GM12878 (cell line): Measurements from ENCODE around the gene HECTD4. TPM values are rescaled to one million over a fixed set of nuclear protein-coding genes. Genes with fewer than 3 reads are reported as not detected.

ENCODE experiments used
- ATAC-seq: fragments of 200-7000 bp; cut with Tn5 transposase; 3 replicates; pipeline ENCODE4 v1.9.1; 2020; ENCODE audit warnings: mild to moderate bottlenecking, moderate library complexity
- BruUV-seq: library from RNA; stranded (reverse); fragments of 400-500 nt; replicated peaks from 2 replicates; lab custom pipeline; 2021; lab: Mats Ljungman, UMichigan
- CTCF ChIA-PET: fragments of 300-600 bp; sonication (Branson Sonifier 250); formaldehyde crosslinking; extraction: SDS; loops from one replicate; lab custom pipeline; 2021; ENCODE audit warnings: inconsistent platforms; lab: Yijun Ruan, JAX
- POLR2A ChIA-PET: fragments of 350-600 bp; formaldehyde crosslinking; extraction: SDS; loops from one replicate; lab custom pipeline; 2021; ENCODE audit warnings: inconsistent platforms; lab: Charles Lee
- RAD21 ChIA-PET: fragments of 300-600 bp; sonication (Branson Sonifier 250); formaldehyde crosslinking; loops from one replicate; lab custom pipeline; 2023; ENCODE audit warnings: antibody characterized with exemption; ENCODE audit not compliant: unreplicated experiment; lab: Charles Lee
- SMC1A ChIA-PET: fragments of 300-600 bp; sonication (Branson Sonifier 250); formaldehyde crosslinking; loops from one replicate; lab custom pipeline; 2023; ENCODE audit not compliant: unreplicated experiment, uncharacterized antibody; lab: Charles Lee
- DNase-seq: peaks from one replicate; pipeline ENCODE4 v3.0.0-alpha.2; 2011; ENCODE audit warnings: low read depth, low spot score
- FAIRE-seq: peaks from 3 replicates; lab custom pipeline; 2011; peaks lifted over from hg19 to GRCh38; lab: Jason Lieb, UNC
- H2AFZ ChIP-seq: 2 replicates; pipeline ENCODE4 v1.6.0; 2011; ENCODE audit warnings: low read depth, low read length, control low read depth; ENCODE audit not compliant: control insufficient read depth
- H3K27ac ChIP-seq: 2 replicates; pipeline ENCODE4 v1.5.1; 2011; ENCODE audit warnings: control low read depth; ENCODE audit not compliant: control insufficient read depth, insufficient read depth
- H3K27me3 ChIP-seq, 2 experiments: replicated peaks in 1 of 2; 2 replicates each; pipeline versions ENCODE4 v1.6.0 to v1.6.1; 2011; ENCODE audit warnings: low read length in 1 of 2; ENCODE audit not compliant: control insufficient read depth in 2 of 2, insufficient read depth in 2 of 2
- H3K36me3 ChIP-seq, 2 experiments: 2 replicates each; pipeline ENCODE4 v1.5.1; 2011; ENCODE audit warnings: low read length in 1 of 2; ENCODE audit not compliant: control insufficient read depth in 2 of 2, insufficient read depth in 2 of 2
- H3K4me1 ChIP-seq: 2 replicates; pipeline ENCODE4 v1.6.1; 2011; ENCODE audit warnings: mild to moderate bottlenecking, low read length, moderate library complexity, mixed read lengths; ENCODE audit not compliant: control insufficient read depth, insufficient read depth
- H3K4me2 ChIP-seq: 2 replicates; pipeline ENCODE4 v1.6.0; 2011; ENCODE audit warnings: control low read depth; ENCODE audit not compliant: control insufficient read depth, insufficient read depth
- H3K4me3 ChIP-seq: fragments of 200-600 bp; sonication (generic); 2 replicates; pipeline ENCODE4 v1.5.1; 2016
- H3K79me2 ChIP-seq: 2 replicates; pipeline ENCODE4 v1.6.0; 2011; ENCODE audit warnings: low read length; ENCODE audit not compliant: control insufficient read depth, insufficient read depth
- H3K9ac ChIP-seq: 2 replicates; pipeline ENCODE4 v1.8.0; 2011; ENCODE audit warnings: low read length, control low read depth, mixed read lengths; ENCODE audit not compliant: control insufficient read depth, insufficient read depth
- H3K9me3 ChIP-seq: replicated peaks from 3 replicates; pipeline ENCODE4 v1.5.1; 2011; ENCODE audit warnings: mild to moderate bottlenecking, low read length; ENCODE audit not compliant: control insufficient read depth, insufficient read depth
- H4K20me1 ChIP-seq: 2 replicates; pipeline ENCODE4 v1.6.0; 2011; ENCODE audit not compliant: control insufficient read depth, insufficient read depth
- ATF3 ChIP-seq: IDR thresholded peaks from 2 replicates; pipeline ENCODE4 v1.6.1; 2011; ENCODE audit warnings: low read depth, mild to moderate bottlenecking, low read length, moderate library complexity, borderline replicate concordance; ENCODE audit errors: extremely low read depth
- ATF7 ChIP-seq: fragments of 450-650 bp; IDR thresholded peaks from 2 replicates; pipeline ENCODE4 v1.6.1; 2016; ENCODE audit warnings: low read depth, mild to moderate bottlenecking
- CBX5 ChIP-seq: sonication (generic); IDR thresholded peaks from 2 replicates; pipeline ENCODE4 v1.6.1; 2016; ENCODE audit warnings: low read depth, moderate library complexity, mild to moderate bottlenecking, inconsistent platforms
- CEBPB ChIP-seq, 2 experiments: fragments of 150-350 bp in 1 of 2; IDR thresholded peaks; 2 replicates each; pipeline ENCODE4 v1.6.1; 2012 to 2014; ENCODE audit warnings: low read depth in 2 of 2, low read length in 2 of 2, borderline replicate concordance in 1 of 2, inconsistent platforms in 1 of 2
- CEBPZ ChIP-seq: fragments of 150-350 bp; IDR thresholded peaks from 2 replicates; pipeline ENCODE4 v1.6.1; 2016; ENCODE audit warnings: low read depth, low read length
- GABPA ChIP-seq: IDR thresholded peaks from 2 replicates; pipeline ENCODE4 v1.6.1; 2014; ENCODE audit warnings: antibody characterized with exemption, low read depth, mild to moderate bottlenecking, inconsistent platforms
- GATAD2B ChIP-seq: fragments of 450-650 bp; conservative IDR thresholded peaks from 2 replicates; pipeline ENCODE4 v1.6.1; 2017; ENCODE audit warnings: low read depth, mild to moderate bottlenecking, moderate library complexity
- IRF4 ChIP-seq: IDR thresholded peaks from 2 replicates; pipeline ENCODE4 v1.6.1; 2011; ENCODE audit warnings: low read depth, low read length
- IRF5 ChIP-seq: fragments of 450-650 bp; IDR thresholded peaks from 2 replicates; pipeline ENCODE4 v1.6.1; 2017; ENCODE audit warnings: borderline replicate concordance
- KDM1A ChIP-seq: fragments of 200-600 bp; sonication (generic); IDR thresholded peaks from 2 replicates; pipeline ENCODE4 v1.6.1; 2016; ENCODE audit warnings: borderline replicate concordance
- MEF2A ChIP-seq: IDR thresholded peaks from 2 replicates; pipeline ENCODE4 v1.6.1; 2011; ENCODE audit warnings: low read depth, mild to moderate bottlenecking, low read length, moderate library complexity; ENCODE audit not compliant: insufficient read depth
- MEF2B ChIP-seq: fragments of 450-650 bp; IDR thresholded peaks from 2 replicates; pipeline ENCODE4 v1.6.1; 2018; ENCODE audit warnings: mild to moderate bottlenecking, moderate library complexity; ENCODE audit not compliant: partially characterized antibody, poor library complexity, severe bottlenecking
- MTA2 ChIP-seq: fragments of 450-650 bp; IDR thresholded peaks from 2 replicates; pipeline ENCODE4 v1.6.1; 2016; ENCODE audit warnings: low read depth, mild to moderate bottlenecking, moderate library complexity
- MXI1 ChIP-seq: fragments of 150-350 bp; IDR thresholded peaks from 2 replicates; pipeline ENCODE4 v1.6.1; 2011; ENCODE audit warnings: low read depth, mild to moderate bottlenecking, inconsistent platforms, low read length, improper control_type of control experiment
- RBBP5 ChIP-seq: fragments of 200-600 bp; sonication (generic); conservative IDR thresholded peaks from 2 replicates; pipeline ENCODE4 v1.6.1; 2016
- RFX5 ChIP-seq: IDR thresholded peaks from 2 replicates; pipeline ENCODE4 v1.6.1; 2011; ENCODE audit warnings: low read depth, low read length, improper control_type of control experiment
- SMAD5 ChIP-seq: IDR thresholded peaks from 2 replicates; pipeline ENCODE4 v1.6.1; 2016; ENCODE audit warnings: antibody characterized with exemption, low read depth
- ZNF24 ChIP-seq: fragments of 450-650 bp; IDR thresholded peaks from 2 replicates; pipeline ENCODE4 v1.6.1; 2017; ENCODE audit warnings: antibody characterized with exemption, mild to moderate bottlenecking
- ZNF384 ChIP-seq: IDR thresholded peaks from 2 replicates; pipeline ENCODE4 v1.6.1; 2012; ENCODE audit warnings: low read depth, mild to moderate bottlenecking, low read length, improper control_type of control experiment, borderline replicate concordance
- WGBS: methylation state at CpG from one replicate; pipeline ENCODE4 v1.1.6; 2016; ENCODE audit warnings: low lambda C conversion rate; ENCODE audit not compliant: insufficient replicate concordance, insufficient coverage; ENCODE audit errors: missing lambda C conversion rate; 5-methylcytosine and 5-hydroxymethylcytosine counted together
- in situ Hi-C: fragments of 300-500 bp; cut with MboI; formaldehyde crosslinking; loops from 9 replicates; pipeline ENCODE4 v1.14.3; 2018; ENCODE audit warnings: mixed read lengths
- intact Hi-C: fragments of 100-400 bp; cut with micrococcal nuclease; formaldehyde crosslinking; loops from one replicate; pipeline ENCODE4 v1.14.2; 2022; ENCODE audit not compliant: unreplicated experiment
- polyA plus RNA-seq, 11 experiments: library from polyadenylated mRNA; depleted of rRNA in 4 of 11; unstranded in 6 of 11; stranded (reverse) in 5 of 11; fragments of >200 nt; fragmentation: Nextera tagmentation in 4 of 11; fragmentation: Illumina TruSeq in 1 of 11; extraction: Ambion mirVana in 4 of 11; extraction: Trizol in 1 of 11; gene quantifications; 1 replicate in 1 of 11; 2 replicates in 10 of 11; pipeline versions ENCODE4 v1.2.1 to v1.2.3, GENCODE V29; 2011 to 2016; ENCODE audit warnings: inconsistent platforms in 2 of 11, missing spikeins in 2 of 11, low read depth in 1 of 11
- total RNA-seq, 4 experiments: library from RNA; depleted of rRNA in 3 of 4; stranded (reverse); fragments of >200 nt in 3 of 4; fragmentation: Illumina TruSeq in 1 of 4; extraction: Trizol in 1 of 4; gene quantifications; 2 replicates each; pipeline versions ENCODE4 v1.2.1 to v1.2.3, GENCODE V29; 2013 to 2021

The HECTD4 gene
- total and polyA plus RNA-seq, 10 of the 15 experiments (the other 5 are each of a cell fraction or from before 2014, with no cell fraction given), result 5.8 to 43.9 (median 17.9) TPM

- ChIA-PET CTCF (interaction anchor here (1.3 kb wide), 1 partner anchor 9 kb away, joined by 3 read pairs; no protein-coding TSS in a partner anchor), RAD21 (no interaction called here), SMC1A (interaction anchor here (1.0 to 1.1 kb wide), 2 partner anchors 13 to 29 kb away, joined by 3 read pairs; no protein-coding TSS in a partner anchor), POLR2A (no interaction called here)
- no peak overlapping the region for H3K27ac ChIP-seq
- no peaks in the 10 kb centered on the region for H3K9me3 ChIP-seq
- no peak overlapping the region for H3K4me3 ChIP-seq
- no peak for FAIRE-seq
- H3K4me2 ChIP-seq, result no peak overlapping the region
- no peaks in the 10 kb centered on the region for H3K27me3 ChIP-seq
- TF ChIP-seq IRF5 (no peak), MEF2A (no peak), ATF7 (no peak), MEF2B (no peak), SMAD5 (no peak), GATAD2B (no peak), GABPA (no peak), RBBP5 (no peak), KDM1A (no peak), CEBPB (IDR thresholded peaks at IDR 0.05; ENCODE audit: borderline replicate concordance in 1 of 2, low read depth in 2 of 2, low read length in 2 of 2) (no peak), CBX5 (no peak), ATF3 (no peak), ZNF24 (no peak), IRF4 (no peak), RFX5 (no peak), MXI1 (no peak), MTA2 (no peak), CEBPZ (no peak), ZNF384 (no peak)
- no peak overlapping the region for H2AFZ ChIP-seq
- H3K79me2 ChIP-seq, result peaks cover 5% of the 10 kb centered on the region
- BruUV-seq, result no TSS peak
- no peak overlapping the region for H3K9ac ChIP-seq
- ATAC-seq, result no peak
- 95% methylated on average over 4 of the region's 4 CpGs for whole genome bisulfite sequencing
- no peaks in the 10 kb centered on the region for H3K36me3 ChIP-seq
- no peaks in the 10 kb centered on the region for H4K20me1 ChIP-seq
- no peak for DNase-seq
- H3K4me1 ChIP-seq, result peaks cover 3% of the 10 kb centered on the region
- intact Hi-C loops, result no loop called here
- in situ Hi-C loops, result no loop called here
Measured at GRCh38 chr12:112359290-112359689, 22.9 kb downstream of the HECTD4 start.
